Liver (tissue), 9 donors: ENCODE measurements around the gene CATSPERZ. TPM values are rescaled to one million over a fixed set of nuclear protein-coding genes. Genes with fewer than 3 reads are reported as not detected.
"Not testable (repeated sequence)": the region's sequence is repeated elsewhere in the genome, so short reads cannot be mapped to it uniquely, and the experiment has no call there.

Experiments used
- DNase-seq: peaks from one replicate; pipeline ENCODE4 v3.0.0-alpha.2; 2017; ENCODE audit warnings: low spot score
- H3K27ac ChIP-seq, 2 donors: one replicate each; pipeline ENCODE4 v1.7.0; 2013; ENCODE audit warnings: inconsistent platforms in 2 of 2, low read length in 2 of 2, control low read depth in 1 of 2, low read depth in 1 of 2, mild to moderate bottlenecking in 1 of 2
- H3K27me3 ChIP-seq, 4 donors: one replicate each; pipeline versions ENCODE4 v1.6.1 to v1.7.0; 2013; ENCODE audit warnings: low read length in 3 of 4, inconsistent platforms in 1 of 4, mild to moderate bottlenecking in 1 of 4, moderate library complexity in 1 of 4; ENCODE audit not compliant: control insufficient read depth in 4 of 4, insufficient read depth in 4 of 4
- H3K36me3 ChIP-seq, 4 donors: one replicate each; pipeline versions ENCODE4 v1.6.1 to v1.7.0; 2013; ENCODE audit warnings: low read length in 3 of 4, mild to moderate bottlenecking in 3 of 4, low read depth in 1 of 4, moderate library complexity in 1 of 4; ENCODE audit not compliant: control insufficient read depth in 4 of 4, insufficient read depth in 3 of 4
- H3K4me1 ChIP-seq, 4 donors: one replicate each; pipeline versions ENCODE4 v1.6.1 to v1.7.0; 2013; ENCODE audit warnings: low read length in 3 of 4, mild to moderate bottlenecking in 3 of 4, moderate library complexity in 1 of 4; ENCODE audit not compliant: control insufficient read depth in 4 of 4, insufficient read depth in 4 of 4
- H3K4me3 ChIP-seq, 3 donors: one replicate each; pipeline versions ENCODE4 v1.6.1 to v1.7.0; 2013; ENCODE audit warnings: low read length in 3 of 3, control low read depth in 1 of 3, low read depth in 1 of 3, mild to moderate bottlenecking in 1 of 3
- H3K9ac ChIP-seq, 2 donors: one replicate each; pipeline ENCODE4 v1.7.0; 2013; ENCODE audit warnings: low read length in 2 of 2, mild to moderate bottlenecking in 2 of 2, moderate library complexity in 2 of 2, control low read depth in 1 of 2, low read depth in 1 of 2
- H3K9me3 ChIP-seq, 4 donors: one replicate each; pipeline versions ENCODE4 v1.6.1 to v1.7.0; 2013; ENCODE audit warnings: low read length in 3 of 4; ENCODE audit not compliant: control insufficient read depth in 4 of 4
- CTCF ChIP-seq: fragments of 150-350 bp; IDR thresholded peaks from 2 replicates; pipeline ENCODE4 v1.5.1; 2017; ENCODE audit warnings: improper control_type of control experiment, low read depth, low read length; ENCODE audit not compliant: missing input control
- EGR1 ChIP-seq, 2 donors: IDR thresholded peaks; 2 replicates each; pipeline ENCODE4 v1.6.1; 2016 to 2018; ENCODE audit warnings: antibody characterized with exemption in 2 of 2, low read depth in 2 of 2
- FOXA2 ChIP-seq: IDR thresholded peaks from 2 replicates; pipeline ENCODE4 v1.6.1; 2016; ENCODE audit warnings: antibody characterized with exemption
- HNF4A ChIP-seq, 2 donors: conservative IDR thresholded peaks; 2 replicates each; pipeline ENCODE4 v1.6.1; 2016; ENCODE audit warnings: antibody characterized with exemption in 2 of 2, mild to moderate bottlenecking in 2 of 2
- HNF4G ChIP-seq: IDR thresholded peaks from 2 replicates; pipeline ENCODE4 v1.6.1; 2016; ENCODE audit warnings: antibody characterized with exemption
- JUND ChIP-seq, 2 donors: IDR thresholded peaks; 2 replicates each; pipeline ENCODE4 v1.6.1; 2016; ENCODE audit warnings: antibody characterized with exemption in 2 of 2
- NR2F2 ChIP-seq: IDR thresholded peaks from 2 replicates; pipeline ENCODE4 v1.6.1; 2016; ENCODE audit warnings: antibody characterized with exemption
- RAD21 ChIP-seq, 2 donors: IDR thresholded peaks; 2 replicates each; pipeline ENCODE4 v1.6.1; 2016; ENCODE audit warnings: antibody characterized with exemption in 2 of 2, mild to moderate bottlenecking in 2 of 2
- REST ChIP-seq: IDR thresholded peaks from 2 replicates; pipeline ENCODE4 v1.6.1; 2016; ENCODE audit warnings: antibody characterized with exemption, mild to moderate bottlenecking
- RXRA ChIP-seq, 2 donors: IDR thresholded peaks; 2 replicates each; pipeline ENCODE4 v1.6.1; 2017 to 2018; ENCODE audit warnings: antibody characterized with exemption in 2 of 2, mild to moderate bottlenecking in 1 of 2
- TAF1 ChIP-seq: conservative IDR thresholded peaks from 2 replicates; pipeline ENCODE4 v1.6.1; 2016; ENCODE audit warnings: antibody characterized with exemption, mild to moderate bottlenecking
- YY1 ChIP-seq: IDR thresholded peaks from 2 replicates; pipeline ENCODE4 v1.6.1; 2016; ENCODE audit warnings: antibody characterized with exemption, mild to moderate bottlenecking
- ZBTB33 ChIP-seq: IDR thresholded peaks from 2 replicates; pipeline ENCODE4 v1.6.1; 2016; ENCODE audit warnings: antibody characterized with exemption
- WGBS: extraction: QIAGEN DNeasy Blood & Tissue Kit; methylation state at CpG from one replicate; pipeline ENCODE4 v1.1.7; 2013; 5-methylcytosine and 5-hydroxymethylcytosine counted together
- polyA plus RNA-seq, 2 donors: library from polyadenylated mRNA; stranded (reverse) in 1 of 2; unstranded in 1 of 2; fragments of 200-250 nt in 1 of 2; fragments of >200 nt in 1 of 2; fragmentation: Nextera tagmentation in 1 of 2; extraction: Ambion mirVana in 1 of 2; gene quantifications; one replicate each; pipeline versions ENCODE4 v1.2.1 to v1.2.3, GENCODE V29; 2013 to 2015
- total RNA-seq, 2 donors: library from RNA; depleted of rRNA; stranded (reverse); fragments of >200 nt; gene quantifications; one replicate each; pipeline ENCODE4 v1.2.3, GENCODE V29; 2014
- donor health status: healthy.
- donor health status: healthy.
- donor health status: healthy.
- donor health status: healthy.
- donor health status: healthy.

The CATSPERZ gene
- total and polyA plus RNA-seq, 4 donors = 0.42 TPM; not detected in 3

- Histone ChIP-seq H3K27ac (no peak overlapping the region), H3K36me3 (peaks cover 0 to 18% (median 3%) of the 10 kb centered on the region in 4 donors), H3K9ac (no peak overlapping the region), H3K9me3 (no peaks in the 10 kb centered on the region), H3K4me1 (peaks cover 5 to 7% (median 6%) of the 10 kb centered on the region in 4 donors), H3K4me3 (no peak overlapping the region), H3K27me3 (no peaks in the 10 kb centered on the region)
- no peak for DNase-seq
- WGBS = 77% methylated on average over 5 of the region's 5 CpGs
- no peak for TF ChIP-seq NR2F2
- no peak for TF ChIP-seq RAD21 (IDR thresholded peaks at IDR 0.05)
- no peak for TF ChIP-seq RXRA (IDR thresholded peaks at IDR 0.05)
- no peak for TF ChIP-seq ZBTB33
- TF ChIP-seq JUND (IDR thresholded peaks at IDR 0.05) = no peak
- TF ChIP-seq HNF4G = no peak
- TF ChIP-seq CTCF = no peak
- TF ChIP-seq EGR1 (IDR thresholded peaks at IDR 0.05; ENCODE audit: low read depth in 2 of 2) = no peak
- TF ChIP-seq FOXA2 = no peak
- TF ChIP-seq TAF1 = no peak
- TF ChIP-seq HNF4A (conservative IDR thresholded peaks at IDR 0.05) = no peak
- TF ChIP-seq REST = no peak
- no peak for TF ChIP-seq YY1
Observed at GRCh38 chr11:64323373-64323772, 23.2 kb downstream of the CATSPERZ start.

GRCh38 chr11:64323984-64324383 lies 23.8 kb downstream of the CATSPERZ start:
- H3K4me1 ChIP-seq, H3K9ac ChIP-seq, DNase-seq, H3K27me3 ChIP-seq, H3K4me3 ChIP-seq, H3K9me3 ChIP-seq, H3K27ac ChIP-seq: not testable (repeated sequence)
- WGBS = 86% methylated on average over 4 of the region's 4 CpGs
- peaks cover 0 to 18% (median 3%) of the 10 kb centered on the region in 4 donors for H3K36me3 ChIP-seq
